Mucosa of rectum (tissue), 2 donors: ENCODE results near the gene FBXO44.

Experiments used
- H3K27ac ChIP-seq, 2 donors: one replicate each; pipeline ENCODE4 v1.7.0; 2013; ENCODE audit warnings: inconsistent platforms in 2 of 2, low read depth in 2 of 2, low read length in 2 of 2
- H3K27me3 ChIP-seq, 2 donors: one replicate each; pipeline ENCODE4 v1.7.0; 2013; ENCODE audit warnings: low read length in 2 of 2; ENCODE audit not compliant: control insufficient read depth in 2 of 2, insufficient read depth in 2 of 2
- H3K36me3 ChIP-seq, 2 donors: one replicate each; pipeline ENCODE4 v1.7.0; 2013; ENCODE audit warnings: low read length in 2 of 2; ENCODE audit not compliant: control insufficient read depth in 2 of 2, insufficient read depth in 2 of 2
- H3K4me1 ChIP-seq, 2 donors: one replicate each; pipeline ENCODE4 v1.7.0; 2013; ENCODE audit warnings: low read length in 2 of 2, mild to moderate bottlenecking in 1 of 2; ENCODE audit not compliant: control insufficient read depth in 2 of 2, insufficient read depth in 2 of 2
- H3K4me3 ChIP-seq, 2 donors: one replicate each; pipeline ENCODE4 v1.7.0; 2013; ENCODE audit warnings: low read length in 2 of 2
- H3K9ac ChIP-seq, 2 donors: one replicate each; pipeline ENCODE4 v1.7.0; 2013; ENCODE audit warnings: low read length in 2 of 2, low read depth in 1 of 2, mild to moderate bottlenecking in 1 of 2
- H3K9me3 ChIP-seq, 2 donors: one replicate each; pipeline ENCODE4 v1.7.0; 2013; ENCODE audit warnings: low read length in 2 of 2; ENCODE audit not compliant: control insufficient read depth in 2 of 2
- donor health status: healthy.
- donor health status: Normal muscosa, but diverticular disease.

The FBXO44 gene

GRCh38 chr1:11654939-11655808 is 497 bp downstream of the FBXO44 start:
- no peak overlapping the region for H3K9ac ChIP-seq
- H3K27ac ChIP-seq, result no peak overlapping the region
- H3K27me3 ChIP-seq, result peaks cover 2 to 13% of the 10 kb centered on the region in 2 donors
- peaks cover 7 to 8% of the 10 kb centered on the region in 2 donors for H3K4me1 ChIP-seq
- no peaks in the 10 kb centered on the region for H3K36me3 ChIP-seq
- no peaks in the 10 kb centered on the region for H3K9me3 ChIP-seq
- H3K4me3 ChIP-seq, result peak overlapping the region; percentile 58 to 65

GRCh38 chr1:11657654-11658053 is 3.0 kb downstream of the FBXO44 start:
- H3K9ac ChIP-seq, result no peak overlapping the region
- H3K27ac ChIP-seq, result no peak overlapping the region
- no peak overlapping the region for H3K4me3 ChIP-seq
- no peaks in the 10 kb centered on the region for H3K36me3 ChIP-seq
- peaks cover 4 to 8% of the 10 kb centered on the region in 2 donors for H3K4me1 ChIP-seq
- no peaks in the 10 kb centered on the region for H3K9me3 ChIP-seq
- no peaks in the 10 kb centered on the region for H3K27me3 ChIP-seq

- H3K9ac ChIP-seq, result no peak overlapping the region
- H3K4me1 ChIP-seq, result peaks cover 4 to 8% of the 10 kb centered on the region in 2 donors
- H3K36me3 ChIP-seq, result no peaks in the 10 kb centered on the region
- H3K27me3 ChIP-seq, result no peaks in the 10 kb centered on the region
- H3K27ac ChIP-seq, result no peak overlapping the region
- no peak overlapping the region for H3K4me3 ChIP-seq
- H3K9me3 ChIP-seq, result no peaks in the 10 kb centered on the region
Observed at GRCh38 chr1:11658542-11658941, 3.9 kb downstream of the FBXO44 start.

- Histone ChIP-seq H3K4me1 (peaks cover 4 to 6% of the 10 kb centered on the region in 2 donors), H3K9ac (no peak overlapping the region), H3K4me3 (no peak overlapping the region), H3K27me3 (no peaks in the 10 kb centered on the region), H3K9me3 (no peaks in the 10 kb centered on the region), H3K36me3 (no peaks in the 10 kb centered on the region), H3K27ac (no peak overlapping the region)
Observed at GRCh38 chr1:11659748-11660147, 5.1 kb downstream of the FBXO44 start.

GRCh38 chr1:11661103-11661502 is 6.4 kb downstream of the FBXO44 start:
- Histone ChIP-seq H3K9me3 (no peaks in the 10 kb centered on the region), H3K27me3 (no peaks in the 10 kb centered on the region), H3K4me1 (no peaks in the 10 kb centered on the region), H3K9ac (no peak overlapping the region), H3K4me3 (no peak overlapping the region), H3K27ac (no peak overlapping the region), H3K36me3 (no peaks in the 10 kb centered on the region)

GRCh38 chr1:11664336-11665065 is 9.8 kb downstream of the FBXO44 start:
- no peaks in the 10 kb centered on the region for H3K4me1 ChIP-seq
- H3K4me3 ChIP-seq, result peak overlapping the region; percentile 50 to 63
- peak overlapping the region; percentile 29 to 38 for H3K27ac ChIP-seq
- no peaks in the 10 kb centered on the region for H3K9me3 ChIP-seq
- peaks cover 0 to 3% of the 10 kb centered on the region in 2 donors for H3K36me3 ChIP-seq
- no peaks in the 10 kb centered on the region for H3K27me3 ChIP-seq
- peak overlapping the region; percentile 44 to 57 for H3K9ac ChIP-seq

- Histone ChIP-seq H3K9me3 (no peaks in the 10 kb centered on the region), H3K4me3 (no peak overlapping the region), H3K27me3 (no peaks in the 10 kb centered on the region), H3K36me3 (peaks cover 5 to 9% of the 10 kb centered on the region in 2 donors), H3K4me1 (no peaks in the 10 kb centered on the region), H3K9ac (no peak overlapping the region), H3K27ac (no peak overlapping the region)
Observed at GRCh38 chr1:11668516-11668915, 13.8 kb downstream of the FBXO44 start.

GRCh38 chr1:11670747-11671146 is 16.1 kb downstream of the FBXO44 start:
- H3K9me3 ChIP-seq, result no peaks in the 10 kb centered on the region
- H3K9ac ChIP-seq, result no peak overlapping the region
- H3K27ac ChIP-seq, result no peak overlapping the region
- no peaks in the 10 kb centered on the region for H3K27me3 ChIP-seq
- no peak overlapping the region for H3K4me3 ChIP-seq
- no peaks in the 10 kb centered on the region for H3K4me1 ChIP-seq
- peaks cover 5 to 13% of the 10 kb centered on the region in 2 donors for H3K36me3 ChIP-seq

GRCh38 chr1:11671205-11671543 is 16.5 kb downstream of the FBXO44 start:
- Histone ChIP-seq H3K9ac (no peak overlapping the region), H3K9me3 (no peaks in the 10 kb centered on the region), H3K36me3 (peaks cover 5 to 13% of the 10 kb centered on the region in 2 donors), H3K27me3 (no peaks in the 10 kb centered on the region), H3K4me1 (no peaks in the 10 kb centered on the region), H3K4me3 (no peak overlapping the region), H3K27ac (no peak overlapping the region)

- no peaks in the 10 kb centered on the region for H3K9me3 ChIP-seq
- H3K4me3 ChIP-seq, result no peak overlapping the region
- H3K4me1 ChIP-seq, result no peaks in the 10 kb centered on the region
- peaks cover 5 to 13% of the 10 kb centered on the region in 2 donors for H3K36me3 ChIP-seq
- H3K27me3 ChIP-seq, result no peaks in the 10 kb centered on the region
- no peak overlapping the region for H3K27ac ChIP-seq
- H3K9ac ChIP-seq, result no peak overlapping the region
Observed at GRCh38 chr1:11671544-11672286, 17.0 kb downstream of the FBXO44 start.
